ACC112 (cell line): ENCODE data around the gene MRPL37.

Experiments used
- H2AFZ ChIP-seq: fragments of 200-600 bp; sonication (generic); one replicate; pipeline ENCODE4 v1.6.0; 2017; ENCODE audit warnings: antibody characterized with exemption, low read length; ENCODE audit not compliant: unreplicated experiment
- H3K27ac ChIP-seq: fragments of 200-600 bp; sonication (generic); 2 replicates; pipeline ENCODE4 v1.5.1; 2014; ENCODE audit warnings: low read depth, mild to moderate bottlenecking, antibody characterized with exemption, low read length, moderate library complexity
- H3K27me3 ChIP-seq: fragments of 200-600 bp; sonication (generic); 2 replicates; pipeline ENCODE4 v1.6.1; 2014; ENCODE audit warnings: mild to moderate bottlenecking, antibody characterized with exemption, low read length, moderate library complexity, mixed read lengths; ENCODE audit not compliant: insufficient read depth
- H3K36me3 ChIP-seq: fragments of 200-600 bp; sonication (generic); 2 replicates; pipeline ENCODE4 v1.6.1; 2016; ENCODE audit warnings: mild to moderate bottlenecking, antibody characterized with exemption, low read length, moderate library complexity, mixed read lengths; ENCODE audit not compliant: insufficient read depth
- H3K4me1 ChIP-seq: fragments of 200-600 bp; sonication (generic); one replicate; pipeline ENCODE4 v1.6.1; 2016; ENCODE audit warnings: low read length, mixed read lengths; ENCODE audit not compliant: insufficient read depth, unreplicated experiment, control insufficient read depth
- H3K4me3 ChIP-seq: fragments of 200-600 bp; sonication (generic); 2 replicates; pipeline ENCODE4 v1.5.1; 2014; ENCODE audit warnings: mild to moderate bottlenecking, low read depth, low read length
- H3K79me2 ChIP-seq: fragments of 200-600 bp; sonication (generic); one replicate; pipeline ENCODE4 v1.6.0; 2016; ENCODE audit warnings: low read length; ENCODE audit not compliant: control insufficient read depth, unreplicated experiment, insufficient read depth

MRPL37 gene

DNA sequence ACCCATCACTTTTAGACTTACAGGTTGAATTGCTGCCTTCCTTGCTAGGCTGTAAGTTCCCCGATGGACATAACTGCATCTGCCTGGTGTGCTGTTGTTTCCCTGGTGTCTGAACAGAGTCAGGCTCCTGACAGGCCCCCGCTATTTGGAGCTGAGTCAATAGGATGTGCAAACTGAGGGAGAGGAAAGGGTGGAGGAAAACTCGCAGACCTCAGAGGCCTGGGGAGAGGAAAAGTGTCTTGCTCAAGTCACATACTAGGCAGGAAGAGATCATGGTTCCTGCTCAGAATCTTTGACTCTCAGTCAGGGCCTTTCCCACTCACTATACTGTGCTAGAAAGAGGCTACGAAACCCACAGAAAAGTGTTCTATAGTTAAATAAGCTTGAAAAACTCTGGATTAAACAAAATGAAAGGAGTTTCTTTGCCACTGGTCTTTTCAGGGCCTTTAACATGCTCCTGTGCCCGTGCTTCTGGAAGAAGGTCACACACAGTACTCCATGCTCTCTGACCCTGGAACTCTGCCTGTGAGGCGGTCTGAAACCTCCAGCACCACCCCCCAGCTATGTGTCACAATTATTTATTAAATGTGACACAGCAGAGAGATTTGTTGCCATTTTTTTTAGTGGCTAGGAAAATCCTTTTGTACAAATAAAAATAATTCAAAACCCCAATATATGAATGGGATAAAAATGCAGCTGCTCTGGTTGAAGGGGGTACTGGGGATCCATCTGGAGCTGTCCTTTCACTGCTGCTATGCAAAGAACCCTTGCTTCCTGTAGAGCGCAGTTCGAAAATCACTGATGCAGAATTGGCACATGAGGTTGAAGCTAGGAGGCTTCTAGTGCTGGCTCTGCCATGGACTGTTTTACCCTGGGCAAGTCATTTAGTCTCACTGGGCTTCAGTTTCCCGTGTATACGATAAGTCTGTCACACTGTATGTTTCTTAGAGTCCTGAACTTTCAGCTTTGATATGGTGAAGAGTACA lies 27.1 kb upstream of the MRPL37 start:
- Histone ChIP-seq H3K4me3 (no peak overlapping the region), H3K27me3 (no peaks in the 10 kb centered on the region), H3K4me1 (peaks cover 1% of the 10 kb centered on the region), H3K36me3 (no peaks in the 10 kb centered on the region), H2AFZ (no peak overlapping the region), H3K79me2 (no peaks in the 10 kb centered on the region), H3K27ac (no peak overlapping the region)

- Histone ChIP-seq H2AFZ (no peak overlapping the region), H3K4me3 (no peak overlapping the region), H3K4me1 (no peaks in the 10 kb centered on the region), H3K79me2 (no peaks in the 10 kb centered on the region), H3K36me3 (no peaks in the 10 kb centered on the region), H3K27me3 (no peaks in the 10 kb centered on the region), H3K27ac (no peak overlapping the region)
Measured at GRCh38 chr1:54173681-54174080, 26.3 kb upstream of the MRPL37 start.

DNA sequence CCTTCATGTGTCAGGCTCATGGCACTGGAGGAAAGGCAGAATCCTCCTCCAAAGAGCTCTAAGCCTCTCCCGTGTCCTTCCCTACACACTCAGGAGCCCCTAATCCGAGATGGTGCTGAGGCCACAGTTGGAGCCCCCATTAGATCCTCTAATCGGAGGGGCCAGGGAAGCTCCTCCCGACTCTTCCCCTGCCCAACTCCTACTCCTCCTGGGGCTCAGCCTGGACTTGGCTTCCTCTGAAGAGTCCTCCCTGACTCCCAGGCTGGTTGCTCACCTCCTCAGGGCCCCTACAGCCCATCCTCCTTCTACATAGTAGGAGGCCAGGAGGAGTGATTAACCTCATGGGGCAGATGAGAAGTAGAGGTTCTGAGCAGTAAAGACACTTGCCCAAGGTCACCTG lies 25.9 kb upstream of the MRPL37 start:
- no peak overlapping the region for H3K4me3 ChIP-seq

GRCh38 chr1:54176621-54177327 lies 23.2 kb upstream of the MRPL37 start:
- Histone ChIP-seq H3K79me2 (no peaks in the 10 kb centered on the region), H3K4me3 (no peak overlapping the region), H3K27me3 (no peaks in the 10 kb centered on the region), H3K4me1 (no peaks in the 10 kb centered on the region), H2AFZ (no peak overlapping the region), H3K36me3 (no peaks in the 10 kb centered on the region), H3K27ac (no peak overlapping the region)

More for the DNA sequence above, 25.9 kb upstream of the MRPL37 start:
- Histone ChIP-seq H3K27ac (no peak overlapping the region), H3K27me3 (no peaks in the 10 kb centered on the region), H3K36me3 (no peaks in the 10 kb centered on the region), H3K79me2 (no peaks in the 10 kb centered on the region), H3K4me1 (no peaks in the 10 kb centered on the region), H2AFZ (no peak overlapping the region)

DNA sequence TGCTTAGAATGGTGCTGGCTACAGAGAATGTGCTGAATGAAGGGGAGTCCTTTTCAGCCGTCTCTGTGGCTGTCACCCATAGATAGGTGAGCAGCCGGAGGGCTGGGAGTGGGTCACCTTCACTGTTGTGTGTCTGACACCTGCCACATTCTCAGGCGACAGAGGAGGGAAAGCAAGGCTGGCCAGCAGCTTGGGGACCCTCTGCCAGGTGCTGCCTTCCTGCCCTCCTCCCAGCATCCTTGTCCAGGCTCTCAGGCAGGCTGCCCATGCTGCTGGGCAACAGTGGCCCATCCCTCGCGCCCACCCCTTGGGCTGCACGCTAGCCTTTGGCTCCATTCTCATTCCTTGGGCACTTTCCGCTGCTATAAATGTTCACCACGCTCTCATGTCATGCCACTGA lies 22.2 kb upstream of the MRPL37 start:
- Histone ChIP-seq H3K4me3 (no peak overlapping the region), H3K27ac (no peak overlapping the region), H3K4me1 (no peaks in the 10 kb centered on the region), H3K36me3 (no peaks in the 10 kb centered on the region), H3K79me2 (no peaks in the 10 kb centered on the region), H3K27me3 (no peaks in the 10 kb centered on the region), H2AFZ (no peak overlapping the region)

DNA sequence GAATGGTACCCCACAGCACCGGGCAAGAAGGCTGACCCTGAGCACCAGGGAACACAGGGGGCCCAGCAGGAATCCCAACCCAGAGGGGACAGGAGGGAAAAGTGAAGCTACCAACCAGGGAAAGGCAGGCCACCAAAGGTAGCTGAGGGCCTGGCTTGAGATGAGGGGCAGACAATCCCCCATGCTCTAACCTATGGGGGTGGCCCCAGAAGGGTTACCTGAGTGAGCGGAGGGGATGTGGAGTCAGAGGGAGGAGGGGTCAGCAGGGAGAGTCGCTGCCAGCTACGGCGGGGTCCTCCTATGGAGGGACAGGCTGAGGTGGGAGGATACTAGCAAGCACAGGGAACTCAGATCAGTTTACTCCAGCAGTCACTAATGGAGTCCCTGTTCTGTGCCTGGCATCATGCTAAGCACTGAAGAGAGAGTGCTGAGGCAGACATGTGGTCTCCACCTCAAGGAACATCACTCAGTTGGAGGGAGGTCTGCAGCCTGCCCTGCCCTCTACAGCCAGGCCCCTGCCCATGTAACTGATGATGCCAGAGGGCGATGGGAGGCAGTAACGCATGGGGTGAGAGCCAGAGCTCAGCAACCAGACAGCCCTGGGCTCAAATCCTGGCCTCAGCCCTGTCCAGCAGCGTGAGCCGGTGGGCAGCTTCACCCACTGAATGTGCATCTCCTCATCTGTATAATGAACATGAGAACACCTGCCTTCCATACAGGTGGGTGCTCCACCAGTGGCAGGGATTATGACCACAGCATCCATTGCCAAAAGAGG lies 21.5 kb upstream of the MRPL37 start:
- no peaks in the 10 kb centered on the region for H3K4me1 ChIP-seq
- H3K27me3 ChIP-seq, result no peaks in the 10 kb centered on the region
- no peak overlapping the region for H3K27ac ChIP-seq
- no peak overlapping the region for H3K4me3 ChIP-seq
- H2AFZ ChIP-seq, result no peak overlapping the region
- H3K36me3 ChIP-seq, result no peaks in the 10 kb centered on the region
- H3K79me2 ChIP-seq, result no peaks in the 10 kb centered on the region

DNA sequence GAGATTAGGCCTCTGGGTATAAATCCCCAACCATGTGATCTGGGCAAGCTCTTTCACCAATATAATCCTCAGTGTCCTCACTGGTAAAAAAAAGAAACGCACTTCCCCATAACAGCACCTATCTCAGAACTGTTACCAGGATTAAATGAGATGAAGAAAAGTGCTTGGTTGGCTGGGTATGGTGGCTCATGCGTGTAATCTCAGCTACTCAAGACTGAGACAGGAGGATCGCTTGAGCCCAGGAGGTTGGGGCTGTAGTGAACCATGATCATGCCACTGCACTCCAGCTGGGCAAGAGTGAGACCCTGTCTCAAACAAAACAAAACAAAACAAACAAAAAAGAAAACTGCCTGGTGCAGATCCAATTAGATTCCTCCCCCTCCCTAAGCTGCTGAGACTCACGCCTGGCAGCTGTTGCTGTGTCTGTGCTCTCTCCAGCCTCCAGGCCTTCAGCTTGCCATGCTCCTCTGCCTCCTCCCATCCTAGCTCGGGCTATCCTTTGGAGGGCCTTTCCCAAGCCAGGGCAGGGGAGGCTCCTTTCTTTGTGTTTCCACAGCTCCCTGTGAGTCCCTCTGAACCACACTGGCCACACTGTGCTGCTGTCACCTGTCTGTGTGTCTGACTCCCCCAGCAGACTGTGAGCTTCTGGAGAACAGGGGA lies 19.1 kb upstream of the MRPL37 start:
- H3K79me2 ChIP-seq, result no peaks in the 10 kb centered on the region
- no peak overlapping the region for H3K4me3 ChIP-seq
- no peaks in the 10 kb centered on the region for H3K36me3 ChIP-seq
- H3K4me1 ChIP-seq, result no peaks in the 10 kb centered on the region
- no peak overlapping the region for H2AFZ ChIP-seq
- H3K27me3 ChIP-seq, result no peaks in the 10 kb centered on the region
- no peak overlapping the region for H3K27ac ChIP-seq

- Histone ChIP-seq H3K4me3 (no peak overlapping the region), H3K36me3 (peaks cover 6% of the 10 kb centered on the region; the same call in 1 of the 2 replicates), H3K4me1 (no peaks in the 10 kb centered on the region), H2AFZ (no peak overlapping the region), H3K79me2 (no peaks in the 10 kb centered on the region), H3K27ac (no peak overlapping the region), H3K27me3 (no peaks in the 10 kb centered on the region)
Measured at GRCh38 chr1:54186056-54186455, 13.9 kb upstream of the MRPL37 start.

DNA sequence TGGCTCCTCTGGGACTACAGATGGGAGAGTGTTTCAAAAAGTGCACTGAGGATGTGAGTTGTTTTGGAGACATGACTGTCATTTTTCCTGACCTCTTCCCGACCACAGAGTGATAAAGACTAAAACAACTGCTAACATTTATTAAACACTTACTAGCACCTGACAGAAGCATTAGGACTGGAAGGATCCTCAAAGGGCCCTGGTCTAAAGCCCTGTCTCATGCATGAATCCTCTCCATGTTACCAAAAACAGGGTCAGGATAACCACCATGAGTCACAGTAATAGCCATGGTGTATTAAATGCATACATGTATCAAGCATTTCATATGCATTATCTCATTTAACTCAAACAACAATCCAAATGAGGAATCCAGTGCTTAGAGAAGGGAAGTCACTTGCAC lies 11.7 kb upstream of the MRPL37 start:
- H2AFZ ChIP-seq, result no peak overlapping the region
- no peaks in the 10 kb centered on the region for H3K4me1 ChIP-seq
- H3K27ac ChIP-seq, result no peak overlapping the region
- H3K79me2 ChIP-seq, result no peaks in the 10 kb centered on the region
- no peaks in the 10 kb centered on the region for H3K27me3 ChIP-seq
- H3K4me3 ChIP-seq, result no peak overlapping the region
- H3K36me3 ChIP-seq, result peaks cover 6% of the 10 kb centered on the region; the same call in 1 of the 2 replicates

DNA sequence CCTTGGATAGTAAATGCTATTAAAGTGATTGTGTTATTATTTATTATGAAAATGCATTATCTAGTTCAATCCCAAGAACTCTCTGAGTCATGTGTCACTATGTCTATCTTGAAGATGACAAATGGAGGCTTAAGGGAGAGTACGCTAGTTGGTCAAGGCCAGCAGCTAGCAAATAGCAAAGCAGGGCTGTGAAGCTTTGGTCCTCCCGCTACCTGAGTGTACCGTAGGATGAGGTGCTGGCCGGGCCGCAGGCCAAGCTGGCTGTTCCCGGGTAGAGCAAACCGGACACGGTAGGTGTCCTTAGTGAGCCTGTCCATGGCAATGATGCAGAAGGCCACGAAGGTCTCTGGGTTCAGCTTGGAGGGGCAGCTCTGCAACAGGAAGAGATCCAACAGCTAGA lies 9.4 kb upstream of the MRPL37 start:
- H3K27ac ChIP-seq, result no peak overlapping the region
- H2AFZ ChIP-seq, result no peak overlapping the region
- H3K79me2 ChIP-seq, result no peaks in the 10 kb centered on the region
- no peaks in the 10 kb centered on the region for H3K4me1 ChIP-seq
- H3K36me3 ChIP-seq, result peaks cover 6% of the 10 kb centered on the region; the same call in 1 of the 2 replicates
- no peaks in the 10 kb centered on the region for H3K27me3 ChIP-seq
- H3K4me3 ChIP-seq, result no peak overlapping the region
